Fibroblast of gingiva (primary cell): ENCODE measurements around the gene DARS1.
"Not testable (repeated sequence)": the region's sequence is repeated elsewhere in the genome, so short reads cannot be mapped to it uniquely, and the experiment has no call there.

Experiments used
- DNase-seq: peaks from one replicate; pipeline ENCODE4 v3.0.0-alpha.2; 2011; ENCODE audit warnings: low read depth

DARS1 gene

GRCh38 chr2:135980434-135981079 is 4.9 kb downstream of the DARS1 start:
- no peak for DNase-seq

- DNase-seq = no peak
Observed at GRCh38 chr2:135975702-135976101, 9.7 kb downstream of the DARS1 start.

GRCh38 chr2:135974036-135974435 is 11.4 kb downstream of the DARS1 start:
- peak; percentile 38 for DNase-seq

- no peak for DNase-seq
Observed at GRCh38 chr2:135969655-135970387, 15.6 kb downstream of the DARS1 start.

- DNase-seq = no peak
Observed at GRCh38 chr2:135965756-135966155, 19.7 kb downstream of the DARS1 start.

GRCh38 chr2:135964404-135964803 is 21.0 kb downstream of the DARS1 start:
- not testable (repeated sequence) for DNase-seq

GRCh38 chr2:135963841-135964240 is 21.6 kb downstream of the DARS1 start:
- DNase-seq = no peak

- no peak for DNase-seq
Observed at GRCh38 chr2:135962366-135963123, 22.9 kb downstream of the DARS1 start.

GRCh38 chr2:135960656-135961551 is 24.5 kb downstream of the DARS1 start:
- peak; percentile 53 for DNase-seq

GRCh38 chr2:135960150-135960549 is 25.3 kb downstream of the DARS1 start:
- no peak for DNase-seq

- not testable (repeated sequence) for DNase-seq
Observed at GRCh38 chr2:135958927-135959326, 26.5 kb downstream of the DARS1 start.

GRCh38 chr2:135954020-135954601 is 31.3 kb downstream of the DARS1 start:
- no peak for DNase-seq

GRCh38 chr2:135952891-135953290 is 32.5 kb downstream of the DARS1 start:
- DNase-seq = peak; percentile 61

- DNase-seq = peak; percentile 43
Observed at GRCh38 chr2:135951041-135951583, 34.3 kb downstream of the DARS1 start.

GRCh38 chr2:135949451-135950234 is 35.8 kb downstream of the DARS1 start:
- no peak for DNase-seq

GRCh38 chr2:135948642-135949355 is 36.6 kb downstream of the DARS1 start:
- DNase-seq = peak; percentile 10

GRCh38 chr2:135948141-135948540 is 37.3 kb downstream of the DARS1 start:
- DNase-seq = no peak

GRCh38 chr2:135947483-135947882 is 37.9 kb downstream of the DARS1 start:
- DNase-seq = no peak

- DNase-seq = no peak
Observed at GRCh38 chr2:135945526-135945925, 39.9 kb downstream of the DARS1 start.

GRCh38 chr2:135944625-135945024 is 40.8 kb downstream of the DARS1 start:
- no peak for DNase-seq
